Measurements from ENCODE around the gene TDRD7.
A peak's percentile ranks its signal among the peaks of the same experiment; 100 is the strongest.

Gene TDRD7

GRCh38 chr9:97502222-97502983, 90.5 kb downstream of the TDRD7 start:
- Histone ChIP-seq H3F3A (ENCODE audit: insufficient read depth, low read length) (no peaks in the 10 kb centered on the region), H3K36me3 (ENCODE audit: insufficient read depth, low read length) (no peaks in the 10 kb centered on the region), H3K79me2 (ENCODE audit: insufficient read depth, low read length) (no peaks in the 10 kb centered on the region), H3K9me2 (ENCODE audit: low read depth, low read length) (no peaks in the 10 kb centered on the region), H3K4me3 (ENCODE audit: low read depth, low read length, poor library complexity, severe bottlenecking) (peak overlapping the region; percentile 62), H3K27ac (ENCODE audit: low read depth, low read length, poor library complexity, severe bottlenecking) (no peak overlapping the region), H3K27me3 (ENCODE audit: insufficient read depth, low read length) (no peaks in the 10 kb centered on the region), H4K20me1 (ENCODE audit: insufficient read depth, low read length) (no peaks in the 10 kb centered on the region), H2AFZ (ENCODE audit: low read length) (no peak overlapping the region), H3K9ac (ENCODE audit: low read length) (no peak overlapping the region), H3K9me3 (ENCODE audit: low read length) (no peaks in the 10 kb centered on the region), H3K4me1 (ENCODE audit: insufficient read depth, low read length, severe bottlenecking) (peaks cover 11% of the 10 kb centered on the region), H3K4me2 (ENCODE audit: low read length) (peak overlapping the region; percentile 79)
- TF ChIP-seq CTCF (IDR thresholded peaks at IDR 0.05; ENCODE audit: low read length), result no peak
- TF ChIP-seq EZH2 (IDR thresholded peaks at IDR 0.05; ENCODE audit: borderline replicate concordance, low read length), result no peak

GRCh38 chr9:97502984-97503861, 91.3 kb downstream of the TDRD7 start:
- H3K9ac ChIP-seq (ENCODE audit: low read length), result no peak overlapping the region
- no peak overlapping the region for H3K27ac ChIP-seq (ENCODE audit: low read depth, low read length, poor library complexity, severe bottlenecking)
- no peak overlapping the region for H2AFZ ChIP-seq (ENCODE audit: low read length)
- H3K9me3 ChIP-seq (ENCODE audit: low read length), result no peaks in the 10 kb centered on the region
- peak overlapping the region; percentile 20; the same call in 1 of the 2 replicates for H3K4me2 ChIP-seq (ENCODE audit: low read length)
- no peaks in the 10 kb centered on the region for H4K20me1 ChIP-seq (ENCODE audit: insufficient read depth, low read length)
- no peaks in the 10 kb centered on the region for H3K9me2 ChIP-seq (ENCODE audit: low read depth, low read length)
- H3K4me3 ChIP-seq (ENCODE audit: low read depth, low read length, poor library complexity, severe bottlenecking), result no peak overlapping the region
- TF ChIP-seq CTCF (IDR thresholded peaks at IDR 0.05; ENCODE audit: low read length), result peak; percentile 24; the same call in 1 of the 2 replicates
- TF ChIP-seq EZH2 (IDR thresholded peaks at IDR 0.05; ENCODE audit: borderline replicate concordance, low read length), result no peak
- no peaks in the 10 kb centered on the region for H3K79me2 ChIP-seq (ENCODE audit: insufficient read depth, low read length)
- no peaks in the 10 kb centered on the region for H3F3A ChIP-seq (ENCODE audit: insufficient read depth, low read length)
- no peaks in the 10 kb centered on the region for H3K36me3 ChIP-seq (ENCODE audit: insufficient read depth, low read length)
- H3K4me1 ChIP-seq (ENCODE audit: insufficient read depth, low read length, severe bottlenecking), result peaks cover 11% of the 10 kb centered on the region
- no peaks in the 10 kb centered on the region for H3K27me3 ChIP-seq (ENCODE audit: insufficient read depth, low read length)

GRCh38 chr9:97503862-97504210, 91.9 kb downstream of the TDRD7 start:
- Histone ChIP-seq H3K27ac (ENCODE audit: low read depth, low read length, poor library complexity, severe bottlenecking) (no peak overlapping the region), H3K9ac (ENCODE audit: low read length) (no peak overlapping the region), H4K20me1 (ENCODE audit: insufficient read depth, low read length) (no peaks in the 10 kb centered on the region), H3K36me3 (ENCODE audit: insufficient read depth, low read length) (no peaks in the 10 kb centered on the region), H3K9me3 (ENCODE audit: low read length) (no peaks in the 10 kb centered on the region), H2AFZ (ENCODE audit: low read length) (no peak overlapping the region), H3K4me3 (ENCODE audit: low read depth, low read length, poor library complexity, severe bottlenecking) (no peak overlapping the region), H3K4me1 (ENCODE audit: insufficient read depth, low read length, severe bottlenecking) (peaks cover 11% of the 10 kb centered on the region), H3F3A (ENCODE audit: insufficient read depth, low read length) (no peaks in the 10 kb centered on the region), H3K4me2 (ENCODE audit: low read length) (no peak overlapping the region), H3K9me2 (ENCODE audit: low read depth, low read length) (no peaks in the 10 kb centered on the region), H3K27me3 (ENCODE audit: insufficient read depth, low read length) (no peaks in the 10 kb centered on the region), H3K79me2 (ENCODE audit: insufficient read depth, low read length) (no peaks in the 10 kb centered on the region)
- no peak for TF ChIP-seq EZH2 (IDR thresholded peaks at IDR 0.05; ENCODE audit: borderline replicate concordance, low read length)
- no peak for TF ChIP-seq CTCF (IDR thresholded peaks at IDR 0.05; ENCODE audit: low read length)

Data from OCI-LY1 (cell line).